Neural cell (in vitro differentiated cells): ENCODE results near the gene ZNF830.

Experiments used
- CTCF ChIP-seq: fragments of 450-650 bp; IDR thresholded peaks from 2 replicates; pipeline ENCODE4 v1.5.1; 2014; ENCODE audit warnings: antibody characterized with exemption, mild to moderate bottlenecking, moderate library complexity; ENCODE audit not compliant: poor library complexity, severe bottlenecking
- EP300 ChIP-seq: fragments of 450-650 bp; conservative IDR thresholded peaks from 2 replicates; pipeline ENCODE4 v1.6.1; 2014; ENCODE audit warnings: antibody characterized with exemption, mild to moderate bottlenecking, moderate library complexity; ENCODE audit not compliant: poor library complexity, severe bottlenecking
- EZH2 ChIP-seq: fragments of 200-600, 300-800 bp; shearing (Covaris generic), sonication (generic); IDR thresholded peaks from 2 replicates; pipeline ENCODE4 v1.6.1; 2014; ENCODE audit warnings: antibody characterized with exemption, low read length, borderline replicate concordance, mild to moderate bottlenecking; ENCODE audit not compliant: insufficient read depth, poor library complexity, severe bottlenecking
- MXI1 ChIP-seq: fragments of 450-650 bp; conservative IDR thresholded peaks from 2 replicates; pipeline ENCODE4 v1.6.1; 2014; ENCODE audit warnings: antibody characterized with exemption, mild to moderate bottlenecking; ENCODE audit not compliant: poor library complexity, severe bottlenecking
- POLR2AphosphoS5 ChIP-seq: IDR thresholded peaks from 2 replicates; pipeline ENCODE4 v1.6.1; 2012
- REST ChIP-seq: IDR thresholded peaks from 2 replicates; pipeline ENCODE4 v1.6.1; 2012; ENCODE audit warnings: borderline replicate concordance

GRCh38 chr17:34981538-34982241 is 20.4 kb downstream of the ZNF830 start:
- no peak for TF ChIP-seq POLR2AphosphoS5
- no peak for TF ChIP-seq MXI1
- TF ChIP-seq EZH2, result no peak
- no peak for TF ChIP-seq CTCF
- TF ChIP-seq EP300, result no peak
- TF ChIP-seq REST, result no peak
